HG02840 (cell line): ENCODE measurements around the gene CHRNB4.
"Not testable (repeated sequence)": the region's sequence is repeated elsewhere in the genome, so short reads cannot be mapped to it uniquely, and the experiment has no call there.

Experiments
- ATAC-seq: cut with Tn5 transposase; IDR thresholded peaks from one replicate; pipeline ENCODE4 v1.9.1; 2021; ENCODE audit warnings: mild to moderate bottlenecking, moderate library complexity, moderate number of reproducible peaks; ENCODE audit not compliant: unreplicated experiment, low FRiP score

CHRNB4 gene

GRCh38 chr15:78618490-78618934 is 22.5 kb downstream of the CHRNB4 start:
- no peak for ATAC-seq

GRCh38 chr15:78618064-78618463 is 22.9 kb downstream of the CHRNB4 start:
- no peak for ATAC-seq

GRCh38 chr15:78617516-78617915 is 23.5 kb downstream of the CHRNB4 start:
- no peak for ATAC-seq

GRCh38 chr15:78617076-78617475 is 23.9 kb downstream of the CHRNB4 start:
- ATAC-seq = no peak

GRCh38 chr15:78616506-78616905 is 24.5 kb downstream of the CHRNB4 start:
- no peak for ATAC-seq

- ATAC-seq = no peak
Observed at GRCh38 chr15:78615151-78615589, 25.8 kb downstream of the CHRNB4 start.

GRCh38 chr15:78614021-78614420 is 27.0 kb downstream of the CHRNB4 start:
- ATAC-seq = no peak

GRCh38 chr15:78609551-78609950 is 31.5 kb downstream of the CHRNB4 start:
- not testable (repeated sequence) for ATAC-seq

- ATAC-seq = no peak
Observed at GRCh38 chr15:78605680-78606079, 35.3 kb downstream of the CHRNB4 start.

- ATAC-seq = no peak
Observed at GRCh38 chr15:78605201-78605600, 35.8 kb downstream of the CHRNB4 start.

- no peak for ATAC-seq
Observed at GRCh38 chr15:78604420-78604819, 36.6 kb downstream of the CHRNB4 start.

- ATAC-seq = no peak
Observed at GRCh38 chr15:78603467-78603866, 37.5 kb downstream of the CHRNB4 start.

- no peak for ATAC-seq
Observed at GRCh38 chr15:78599189-78599588, 41.8 kb downstream of the CHRNB4 start.

- no peak for ATAC-seq
Observed at GRCh38 chr15:78598348-78598747, 42.7 kb downstream of the CHRNB4 start.

GRCh38 chr15:78597583-78597982 is 43.4 kb downstream of the CHRNB4 start:
- no peak for ATAC-seq

- no peak for ATAC-seq
Observed at GRCh38 chr15:78574944-78575343, 66.1 kb downstream of the CHRNB4 start.
